Measurements from ENCODE around the gene WHRN.

WHRN gene

DNA sequence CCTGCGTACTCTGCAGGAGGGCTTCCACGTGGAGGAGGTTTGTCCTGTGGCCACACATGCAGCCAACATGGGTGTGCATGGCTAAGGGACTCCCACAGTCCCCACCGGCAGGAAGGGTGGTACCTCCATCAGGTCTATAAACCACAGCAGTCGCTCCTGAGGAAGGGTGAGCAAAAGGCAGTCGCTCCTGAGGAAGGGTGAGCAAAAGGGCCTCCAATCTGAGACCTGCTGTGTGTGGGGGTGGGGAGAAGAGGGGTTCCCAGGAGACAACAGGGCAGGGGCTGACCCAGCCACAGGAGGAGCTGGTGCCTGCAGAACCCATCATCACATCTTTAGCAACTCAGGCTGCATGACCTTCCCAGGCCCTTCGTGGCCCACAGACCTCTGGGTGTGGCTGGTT lies 87.2 kb downstream of the WHRN start:
- no peak for DNase-seq (ENCODE audit: low spot score)

DNA sequence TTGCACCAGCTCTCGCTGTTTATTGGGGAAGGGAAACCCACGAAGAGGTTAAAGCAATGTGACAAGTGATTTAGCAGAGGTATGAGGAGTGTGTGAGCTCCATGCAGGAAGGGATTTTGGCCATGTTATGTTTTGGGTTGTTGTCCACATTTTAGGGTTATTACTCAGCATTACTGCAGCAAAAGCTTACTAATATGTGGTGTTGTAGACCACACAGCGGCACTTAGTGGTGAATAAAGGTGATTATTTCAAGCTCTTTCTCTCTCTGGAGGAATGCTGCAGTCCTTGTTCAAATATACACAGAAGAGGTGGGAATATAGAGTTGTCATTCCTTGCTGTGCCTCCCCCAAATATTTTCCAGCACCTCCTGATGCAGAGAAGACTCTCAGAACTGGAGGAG lies 87.8 kb downstream of the WHRN start:
- peak; percentile 81 for DNase-seq (ENCODE audit: low spot score)

DNA sequence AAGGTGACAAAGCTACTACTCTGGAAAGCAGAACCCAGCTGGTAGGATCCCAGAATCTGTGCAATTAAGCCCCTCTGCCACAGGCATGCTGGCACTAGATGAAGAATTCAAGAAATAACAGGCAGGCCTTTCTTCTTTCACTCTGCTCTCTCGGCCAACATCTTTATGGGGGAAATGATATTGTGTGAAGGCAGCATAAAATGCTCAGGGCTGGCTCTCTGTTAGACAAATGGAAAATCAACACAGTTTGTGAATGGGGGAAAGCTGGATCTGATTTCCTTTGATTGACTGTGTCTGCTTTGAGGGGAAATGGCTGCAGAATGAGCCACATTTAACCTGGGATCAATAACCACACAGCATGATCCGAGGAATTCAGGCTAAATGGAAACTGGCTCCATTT lies 88.4 kb downstream of the WHRN start:
- DNase-seq (ENCODE audit: low spot score) = no peak

GRCh38 chr9:114416290-114416689 lies 89.0 kb downstream of the WHRN start:
- DNase-seq (ENCODE audit: low spot score) = no peak

DNA sequence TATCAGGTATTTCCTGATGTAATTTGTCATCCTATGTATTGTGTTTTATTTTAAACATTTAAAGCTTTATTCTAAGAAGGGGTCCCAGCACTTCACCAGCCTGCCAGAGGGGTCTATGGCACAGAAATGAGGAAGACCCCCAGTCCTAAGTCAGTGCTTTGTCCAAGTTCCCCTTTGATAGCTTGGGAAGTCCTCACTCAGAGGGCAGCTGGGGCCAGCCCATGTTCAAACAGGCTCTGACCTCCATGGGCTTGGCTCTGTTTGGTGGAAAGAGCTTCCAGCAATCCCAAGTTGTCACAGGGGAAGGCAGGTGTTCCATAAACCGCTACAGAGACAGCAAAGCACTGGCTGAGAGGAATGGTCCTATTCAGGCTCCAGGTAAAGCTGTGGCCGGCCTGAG lies 90.9 kb downstream of the WHRN start:
- no peak for DNase-seq (ENCODE audit: low spot score)

DNA sequence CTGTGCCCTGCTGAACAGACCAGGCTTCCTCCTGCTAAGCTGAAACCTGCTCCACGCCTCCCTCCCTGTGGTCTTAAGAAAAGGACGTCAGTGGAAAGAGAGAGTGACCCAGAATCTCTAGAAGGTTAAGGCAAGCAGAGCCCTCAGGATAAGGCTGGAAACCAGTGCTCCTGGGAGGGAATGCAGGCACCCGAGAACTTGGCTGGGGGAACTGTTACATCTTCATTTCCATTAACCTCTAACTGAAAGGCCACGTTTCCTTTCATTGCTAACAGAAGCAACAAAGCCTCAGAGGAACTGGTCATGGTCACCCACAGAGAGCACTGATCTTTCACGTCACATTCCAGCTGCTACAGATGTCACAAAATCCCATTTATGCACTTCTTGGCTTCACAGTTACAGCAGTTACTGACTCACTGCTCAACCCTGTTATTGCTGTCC lies 91.4 kb downstream of the WHRN start:
- peak; percentile 65 for DNase-seq (ENCODE audit: low spot score)

- no peak for DNase-seq (ENCODE audit: low spot score)
Observed at GRCh38 chr9:114412048-114412683, 93.1 kb downstream of the WHRN start.

GRCh38 chr9:114411452-114411851 lies 93.8 kb downstream of the WHRN start:
- no peak for DNase-seq (ENCODE audit: low spot score)

GRCh38 chr9:114410910-114411309 lies 94.4 kb downstream of the WHRN start:
- no peak for DNase-seq (ENCODE audit: low spot score)

DNA sequence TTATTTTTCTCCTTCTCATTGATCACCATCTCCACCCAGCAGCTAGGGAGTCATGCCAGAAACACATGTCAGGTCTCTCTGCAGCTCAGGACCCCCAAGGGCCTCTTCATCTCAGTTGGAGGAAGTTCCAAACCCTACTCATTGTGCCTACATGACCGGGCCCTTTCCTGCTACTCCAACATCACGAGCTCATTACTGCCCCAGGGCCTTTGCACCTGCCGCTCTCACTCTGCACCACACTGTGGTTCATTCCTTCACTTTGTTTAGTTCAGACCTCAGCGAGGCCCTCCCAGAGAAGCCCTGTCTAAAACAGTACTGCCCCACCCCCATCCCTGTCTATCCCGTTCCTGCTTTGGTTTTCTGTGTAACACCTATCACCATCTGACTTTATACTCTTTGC lies 95.4 kb downstream of the WHRN start:
- DNase-seq (ENCODE audit: low spot score) = no peak

DNA sequence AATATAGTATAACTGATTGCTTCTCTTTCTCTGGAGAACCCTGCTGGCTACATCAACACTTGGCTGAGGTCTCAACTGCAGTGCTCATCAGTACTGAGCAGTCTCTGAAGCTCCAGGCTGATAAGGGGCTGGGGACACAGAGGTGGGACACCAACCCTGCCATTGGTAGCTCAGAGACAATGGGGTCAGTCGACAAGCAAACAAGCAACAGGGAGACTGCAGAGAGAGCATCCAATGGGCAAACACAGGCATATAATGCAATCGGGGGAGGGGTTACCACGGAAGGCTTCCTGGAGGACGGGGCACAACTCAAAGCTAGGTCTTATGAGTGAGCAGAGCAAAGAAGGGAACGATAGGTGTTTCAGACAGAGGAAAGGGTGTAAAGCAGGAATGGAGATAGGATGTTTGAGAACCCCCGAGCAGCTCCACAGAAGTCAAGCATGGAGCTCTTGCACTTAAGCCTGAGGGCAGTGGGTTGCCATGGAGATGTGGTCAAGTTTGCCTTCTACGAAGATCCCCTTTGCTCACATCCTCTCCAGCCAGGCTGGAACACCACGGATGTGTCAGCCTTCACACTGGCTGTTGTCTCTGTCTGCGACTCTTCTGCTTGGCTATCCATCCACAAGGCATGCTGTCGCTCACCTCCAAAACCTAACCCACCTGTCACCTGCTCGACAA lies 96.0 kb downstream of the WHRN start:
- DNase-seq (ENCODE audit: low spot score) = peak; percentile 52

DNA sequence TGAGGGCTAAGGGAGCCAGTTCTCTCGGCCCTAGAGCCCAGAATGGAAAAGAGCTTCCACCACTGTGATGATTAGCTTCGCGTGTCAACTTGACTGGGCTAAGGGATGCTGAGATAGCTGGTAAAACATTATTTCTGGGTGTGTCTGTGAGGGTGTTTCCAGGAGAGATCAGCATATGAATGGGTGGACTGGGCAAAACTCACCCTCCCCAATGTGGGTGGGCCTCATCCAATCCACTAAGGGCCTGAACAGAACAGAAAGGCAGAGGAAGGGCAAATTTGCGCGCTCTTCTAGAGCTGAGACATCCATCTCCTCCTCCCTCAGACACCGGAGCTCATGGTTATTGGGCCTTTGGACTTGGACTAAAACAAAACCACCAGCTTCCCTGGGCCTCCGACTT lies 96.6 kb downstream of the WHRN start:
- no peak for DNase-seq (ENCODE audit: low spot score)

GRCh38 chr9:114407889-114408288 lies 97.4 kb downstream of the WHRN start:
- no peak for DNase-seq (ENCODE audit: low spot score)

DNA sequence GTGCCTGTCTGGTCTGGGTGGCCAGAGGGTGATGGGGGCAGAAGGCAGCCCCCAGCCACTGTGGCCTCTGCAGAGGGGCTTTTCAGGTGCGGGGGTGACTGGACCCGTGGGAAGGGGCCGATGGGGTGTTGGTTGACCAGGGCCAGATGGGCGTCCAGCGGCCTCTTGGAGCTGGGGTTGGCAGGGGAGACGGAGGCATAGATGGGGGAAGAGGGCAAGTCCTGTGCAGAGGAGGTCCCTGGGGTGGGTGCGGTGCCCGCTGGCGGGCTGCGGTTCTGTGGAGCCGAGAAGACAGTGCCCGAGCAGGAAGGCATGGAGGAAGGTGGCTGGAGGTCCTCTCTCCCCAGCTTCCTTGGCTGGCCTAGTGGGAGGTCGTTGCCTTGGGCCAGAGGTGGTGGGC lies 98.8 kb downstream of the WHRN start:
- DNase-seq (ENCODE audit: low spot score) = no peak

GRCh38 chr9:114405294-114406034 lies 99.8 kb downstream of the WHRN start:
- peak; percentile 89 for DNase-seq (ENCODE audit: low spot score)

DNA sequence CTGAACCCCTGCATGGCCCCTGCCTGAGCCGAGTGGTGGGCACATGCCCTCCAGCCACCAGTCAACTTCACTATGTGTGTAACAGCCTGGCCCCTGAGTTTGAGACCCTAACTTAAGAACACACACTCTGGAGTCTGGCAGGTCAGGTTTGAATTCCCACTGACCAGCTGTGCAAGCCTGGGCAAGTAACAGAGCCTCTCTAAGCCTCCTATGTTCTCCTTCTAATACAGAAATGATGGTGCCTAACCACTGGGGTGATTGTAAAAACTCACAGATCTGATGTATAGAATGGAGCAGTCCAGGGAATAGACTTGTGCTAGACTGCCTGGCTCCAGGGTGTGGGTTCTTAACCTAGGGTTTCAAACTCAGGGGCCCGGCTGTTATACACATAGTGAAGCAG lies 100.7 kb downstream of the WHRN start:
- no peak for DNase-seq (ENCODE audit: low spot score)

DNA sequence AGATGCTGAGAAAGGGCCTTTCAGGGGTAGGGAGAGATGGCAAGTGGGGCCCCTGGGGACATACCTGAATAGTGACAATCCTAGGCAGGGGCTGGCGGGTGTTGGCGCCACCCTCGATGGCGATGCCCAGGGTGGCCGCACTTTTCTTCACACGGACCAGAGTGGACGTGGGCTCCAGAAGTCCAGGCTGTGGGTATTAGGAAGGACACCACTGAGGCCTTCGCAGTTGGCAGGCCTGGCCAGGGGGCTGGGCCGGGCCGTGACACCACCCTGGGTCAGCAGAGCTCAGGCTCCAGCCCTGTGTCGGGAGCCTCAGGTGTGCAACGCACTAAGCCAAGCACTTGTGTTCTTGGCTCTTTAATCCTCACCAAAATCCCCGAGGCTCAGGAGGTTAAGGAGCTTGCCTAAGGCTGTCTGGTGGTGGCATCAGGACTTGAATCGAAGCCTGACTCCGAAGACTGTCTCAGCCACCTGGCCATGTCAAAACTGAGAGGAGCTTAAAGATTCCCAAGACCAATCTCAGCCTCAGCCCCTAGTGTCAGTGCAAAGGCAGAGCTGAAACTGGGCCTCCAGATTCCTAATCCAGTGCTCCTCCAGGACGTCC lies 102.0 kb downstream of the WHRN start:
- no peak for DNase-seq (ENCODE audit: low spot score)

GRCh38 chr9:114401344-114401743 lies 103.9 kb downstream of the WHRN start:
- no peak for DNase-seq (ENCODE audit: low spot score)

DNA sequence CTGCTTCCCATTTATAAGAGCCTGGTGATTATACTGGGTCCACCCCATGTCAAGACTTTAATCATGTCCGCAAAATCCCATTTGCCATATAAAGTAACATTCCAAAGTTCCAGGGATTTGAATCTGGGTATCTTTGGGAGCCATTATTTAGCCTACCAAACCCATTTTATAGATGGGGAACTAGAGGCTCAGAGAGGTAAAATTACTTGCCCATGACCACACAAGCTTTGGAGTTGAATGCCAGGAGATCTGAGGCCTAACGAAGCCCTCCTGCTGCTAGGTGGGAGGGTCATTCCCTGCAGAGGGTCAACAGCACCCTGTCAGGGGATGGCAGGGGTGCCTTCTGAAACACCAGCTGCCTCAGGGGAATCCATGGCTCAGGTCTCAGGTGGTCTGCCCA lies 104.5 kb downstream of the WHRN start:
- DNase-seq (ENCODE audit: low spot score) = no peak

GRCh38 chr9:114400219-114400618 lies 105.1 kb downstream of the WHRN start:
- DNase-seq (ENCODE audit: low spot score) = no peak

- DNase-seq (ENCODE audit: low spot score) = no peak
Observed at GRCh38 chr9:114399381-114399780, 105.9 kb downstream of the WHRN start.

- peak; percentile 98 for DNase-seq (ENCODE audit: low spot score)
Observed at GRCh38 chr9:114397848-114398605, 107.2 kb downstream of the WHRN start.
